ENCODE data around the gene WWOX.
A peak's percentile ranks its signal among the peaks of the same experiment; 100 is the strongest.
"Not testable (repeated sequence)": the region's sequence is repeated elsewhere in the genome, so short reads cannot be mapped to it uniquely, and the experiment has no call there.

Gene WWOX

DNA sequence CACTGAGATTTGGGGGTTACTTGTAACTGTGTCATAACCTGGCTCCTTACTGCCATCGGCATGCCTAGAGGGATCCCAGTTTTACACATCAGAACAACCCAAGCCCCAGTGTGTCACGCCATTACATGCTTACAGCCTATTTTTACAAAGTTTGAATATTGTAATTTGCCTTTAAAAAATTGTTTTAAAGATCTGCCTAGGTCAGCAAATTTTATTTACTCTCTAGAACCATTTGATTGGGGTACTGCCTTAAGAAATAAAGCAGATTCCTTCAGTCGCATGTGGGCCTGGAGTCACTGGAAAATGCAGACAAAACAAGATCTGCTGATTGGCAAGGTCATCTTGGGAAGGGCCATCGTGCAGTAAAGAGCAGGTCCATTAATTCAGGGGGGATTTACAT lies 566.9 kb downstream of the WWOX start:
- DNase-seq, result no peak

DNA sequence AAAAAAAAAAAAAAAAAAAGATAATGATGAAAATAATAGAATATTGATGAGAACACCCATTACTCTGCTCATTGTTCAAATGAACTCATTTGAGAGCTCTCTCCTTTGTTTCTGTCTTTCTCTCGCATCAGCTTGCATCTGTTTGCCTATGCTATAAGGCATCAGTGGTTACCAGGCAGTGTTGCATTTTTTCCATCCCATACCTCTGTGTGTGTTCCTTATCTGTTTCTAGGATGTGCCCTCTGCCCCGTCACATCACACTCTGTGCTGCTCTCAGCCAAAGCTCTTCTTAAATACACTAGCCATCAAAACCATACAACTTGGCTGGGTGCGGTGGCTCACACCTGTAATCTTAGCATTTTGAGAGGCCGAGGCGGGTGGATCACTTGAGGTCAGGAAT lies 568.2 kb downstream of the WWOX start:
- no peak for DNase-seq

GRCh38 chr16:78668393-78668792 lies 568.9 kb downstream of the WWOX start:
- DNase-seq, result no peak

- DNase-seq, result no peak
Measured at GRCh38 chr16:78669994-78670393, 570.5 kb downstream of the WWOX start.

- DNase-seq, result no peak
Measured at GRCh38 chr16:78672779-78673556, 573.5 kb downstream of the WWOX start.

- DNase-seq, result no peak
Measured at GRCh38 chr16:78673884-78674283, 574.4 kb downstream of the WWOX start.

- no peak for DNase-seq
Measured at GRCh38 chr16:78675312-78675711, 575.9 kb downstream of the WWOX start.

DNA sequence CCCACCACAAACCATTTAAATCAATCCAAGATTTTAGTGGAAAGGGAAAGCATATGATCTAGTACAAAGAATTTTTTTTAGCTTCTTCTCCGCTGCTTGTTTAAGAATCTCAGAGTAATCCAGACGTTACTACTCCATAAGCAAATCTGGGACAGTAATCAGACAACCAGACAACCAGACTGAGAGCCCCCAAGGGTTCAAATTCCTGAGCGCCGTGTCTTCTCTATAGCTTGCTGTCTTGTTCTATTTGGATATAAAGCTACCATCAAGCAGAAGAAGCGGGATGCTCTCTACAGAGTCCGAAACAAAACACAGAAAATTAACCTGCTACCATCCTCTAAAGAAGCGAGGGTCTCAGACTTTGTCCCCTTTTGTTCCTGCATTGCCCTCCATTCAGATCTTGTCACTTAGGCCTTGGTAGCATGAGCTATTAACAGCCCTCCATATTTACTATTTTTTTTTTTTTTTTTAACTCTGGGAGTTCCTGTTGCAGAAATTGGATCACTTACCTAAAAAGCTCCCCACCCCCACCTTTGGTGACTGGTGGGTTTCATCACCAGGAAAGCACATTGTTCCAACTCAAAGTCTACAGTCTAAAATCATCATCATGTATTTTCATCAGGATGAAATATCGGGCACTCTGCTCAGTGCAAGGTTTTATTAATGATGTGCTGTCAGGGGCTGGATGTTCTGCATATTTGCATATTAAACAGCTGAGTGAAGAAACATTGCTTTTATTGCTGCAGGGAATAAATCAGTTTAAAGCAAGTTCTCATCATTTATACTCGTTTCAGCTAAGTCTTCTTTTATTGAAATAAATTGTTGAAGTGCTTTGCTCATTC lies 576.7 kb downstream of the WWOX start:
- DNase-seq, result peak; percentile 67

- peak; percentile 32 for DNase-seq
Measured at GRCh38 chr16:78677181-78677731, 577.8 kb downstream of the WWOX start.

DNA sequence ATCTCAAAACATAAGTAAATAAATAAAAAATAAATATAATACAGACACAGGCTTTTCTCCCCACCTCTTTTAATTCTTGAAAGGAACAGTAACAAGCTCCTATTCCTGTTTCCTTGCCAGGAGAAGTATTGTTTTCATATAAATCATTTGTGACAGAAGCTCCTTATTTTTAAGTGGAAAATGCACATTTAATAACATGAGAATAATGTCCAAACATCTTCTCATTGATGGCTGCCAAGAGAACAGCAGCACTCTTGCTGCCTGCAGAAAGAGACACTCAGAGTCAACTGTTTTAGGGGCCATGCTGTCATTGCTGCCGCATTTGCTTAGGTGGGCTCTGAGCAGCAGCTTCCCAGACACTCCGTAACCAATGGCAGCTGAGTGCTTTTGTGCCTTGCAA lies 580.1 kb downstream of the WWOX start:
- DNase-seq, result no peak

GRCh38 chr16:78681743-78682142 lies 582.3 kb downstream of the WWOX start:
- DNase-seq, result no peak

- no peak for DNase-seq
Measured at GRCh38 chr16:78684030-78684611, 584.7 kb downstream of the WWOX start.

DNA sequence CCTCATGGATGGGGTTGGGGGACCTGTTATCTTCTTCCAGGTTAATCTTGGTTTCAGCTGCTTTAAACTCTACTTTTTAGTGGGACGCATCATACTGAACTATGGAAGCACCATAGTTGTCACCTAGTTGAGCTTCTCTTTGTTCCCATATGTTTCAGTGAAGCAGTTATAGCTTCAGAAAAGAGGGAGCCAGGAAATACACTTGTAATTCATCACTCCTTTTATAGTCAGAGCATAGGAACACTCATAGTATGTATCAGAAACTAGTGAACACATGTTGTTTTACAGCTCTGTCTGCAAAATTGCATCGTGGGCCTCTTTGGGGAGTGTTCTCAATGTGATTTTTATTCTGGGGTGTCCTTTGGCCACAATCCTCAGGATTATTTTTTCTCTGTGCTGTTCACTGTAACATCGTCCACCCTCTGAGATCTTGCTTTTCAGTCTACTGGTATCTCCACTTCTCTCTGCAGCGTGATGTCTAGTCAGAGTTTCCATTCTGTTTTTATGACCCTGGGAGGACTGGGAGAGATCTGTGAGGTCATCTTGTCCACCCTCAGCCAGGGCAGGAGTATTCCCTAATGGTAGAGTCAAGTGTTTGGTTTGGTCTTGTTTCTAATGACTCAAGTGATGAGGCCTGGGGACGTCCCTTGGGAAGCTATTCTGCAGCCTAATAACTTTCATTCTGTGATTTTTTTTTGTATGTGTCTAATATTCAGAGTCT lies 585.4 kb downstream of the WWOX start:
- no peak for DNase-seq

DNA sequence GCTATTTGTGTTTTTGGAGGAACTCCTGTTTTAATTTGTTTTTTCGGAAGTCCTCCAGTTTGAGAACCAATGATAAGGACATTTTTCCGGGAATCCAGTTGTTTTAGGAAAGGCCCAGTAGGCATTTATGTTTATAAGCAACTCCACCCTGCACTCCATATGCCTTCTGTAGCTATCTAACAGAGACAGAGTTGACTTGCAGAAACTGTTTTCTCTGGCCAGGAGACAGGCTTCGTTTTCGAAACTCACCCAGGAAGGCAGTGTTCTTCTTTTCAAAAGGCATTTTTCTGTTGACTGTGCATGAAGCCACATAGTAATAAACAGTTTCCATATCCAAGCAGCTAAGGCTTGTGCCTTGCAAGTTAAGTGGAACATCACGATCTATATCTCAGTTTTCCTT lies 587.1 kb downstream of the WWOX start:
- DNase-seq, result no peak

DNA sequence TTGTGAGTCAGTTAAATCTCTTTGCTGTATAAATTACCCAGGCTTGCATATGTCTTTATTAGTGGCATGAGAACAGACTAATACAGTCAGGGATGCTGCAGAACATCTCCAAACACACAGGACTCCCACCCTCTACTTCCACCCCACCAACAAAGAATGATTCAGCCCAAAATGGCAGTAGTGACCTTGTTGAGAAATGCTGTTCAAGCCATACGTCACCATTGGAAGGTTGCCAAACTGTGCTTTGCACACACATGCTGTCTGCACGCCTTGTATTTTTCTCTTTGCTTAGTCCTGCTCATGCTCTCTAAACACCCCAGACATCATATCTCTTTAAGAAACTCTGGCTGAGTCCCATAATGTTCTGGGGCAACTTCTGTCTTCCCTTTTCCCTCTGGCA lies 589.6 kb downstream of the WWOX start:
- DNase-seq, result peak; percentile 55

- no peak for DNase-seq
Measured at GRCh38 chr16:78689536-78689935, 590.1 kb downstream of the WWOX start.

DNA sequence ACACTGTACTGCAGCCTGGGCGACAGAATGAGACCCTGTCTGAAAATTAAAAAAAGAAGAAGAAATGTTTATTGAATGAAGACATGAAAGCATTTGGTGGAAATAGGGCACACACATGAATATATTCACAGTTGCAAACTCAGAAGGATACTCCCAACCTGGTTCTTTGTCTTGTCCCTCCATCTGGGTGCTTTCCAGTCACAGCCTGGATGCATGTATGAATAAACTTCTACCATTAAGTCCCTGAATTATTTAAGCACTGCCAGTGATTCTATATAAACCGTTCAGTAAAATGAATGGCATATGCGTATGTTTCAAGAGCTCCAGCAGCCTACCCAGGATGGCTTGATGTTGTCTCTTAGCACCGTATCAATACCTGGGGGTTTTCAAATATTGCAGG lies 591.1 kb downstream of the WWOX start:
- DNase-seq, result no peak

DNA sequence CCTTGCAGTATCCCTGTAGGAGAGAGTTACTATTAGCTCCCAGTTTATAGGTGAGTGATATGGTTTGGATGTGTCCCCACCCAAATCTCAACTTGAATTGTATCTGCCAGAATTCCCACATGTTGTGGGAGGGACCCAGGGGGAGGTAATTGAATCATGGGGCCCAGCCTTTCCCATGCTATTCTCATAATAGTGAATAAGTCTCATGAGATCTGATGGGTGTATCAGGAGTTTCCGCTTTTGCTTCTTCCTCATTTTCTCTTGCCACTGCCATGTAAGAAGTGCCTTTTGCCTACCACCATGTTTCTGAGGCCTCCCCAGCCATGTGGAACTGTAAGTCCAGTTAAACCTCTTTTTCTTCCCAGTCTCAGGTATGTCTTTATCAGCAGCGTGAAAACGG lies 592.3 kb downstream of the WWOX start:
- not testable (repeated sequence) for DNase-seq

- DNase-seq, result no peak
Measured at GRCh38 chr16:78693496-78693895, 594.0 kb downstream of the WWOX start.

DNA sequence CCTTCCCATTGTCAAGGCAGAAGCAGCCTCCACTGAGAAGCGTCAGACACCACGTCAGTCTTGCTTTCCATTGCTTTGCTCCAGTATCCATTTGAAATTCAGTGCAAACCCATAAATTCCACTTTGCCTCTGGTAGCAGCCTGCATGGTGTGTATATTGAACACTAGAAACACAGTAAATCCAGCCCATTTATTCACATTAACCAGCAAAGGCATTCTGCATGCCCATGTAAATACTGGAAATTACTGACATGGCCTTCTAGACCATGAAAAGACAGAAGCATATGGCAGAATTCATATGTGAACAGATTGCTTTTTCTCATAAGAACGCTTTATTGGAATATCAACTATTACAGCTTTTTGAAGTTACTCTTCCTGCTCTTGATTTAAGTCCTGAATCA lies 595.0 kb downstream of the WWOX start:
- no peak for DNase-seq

DNA sequence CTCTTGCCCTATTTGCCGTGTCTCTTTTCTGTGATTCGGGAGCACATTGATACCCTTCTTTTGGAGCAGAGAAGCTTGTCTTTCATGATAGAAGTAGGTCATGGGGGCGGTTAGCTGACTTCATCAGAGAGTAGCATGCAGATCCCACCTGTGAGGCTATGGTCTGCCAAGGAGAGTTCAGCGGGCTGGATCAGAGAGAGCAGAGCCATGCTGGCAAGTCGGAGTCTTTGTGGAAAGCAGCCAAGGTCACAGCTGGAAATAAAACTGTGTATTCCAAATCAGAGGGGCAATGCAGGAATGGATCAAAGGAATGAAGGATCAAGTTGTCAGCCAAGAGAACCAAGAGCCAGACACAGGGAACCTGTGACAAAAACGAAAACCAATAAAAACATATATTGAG lies 595.9 kb downstream of the WWOX start:
- DNase-seq, result peak; percentile 38

DNA sequence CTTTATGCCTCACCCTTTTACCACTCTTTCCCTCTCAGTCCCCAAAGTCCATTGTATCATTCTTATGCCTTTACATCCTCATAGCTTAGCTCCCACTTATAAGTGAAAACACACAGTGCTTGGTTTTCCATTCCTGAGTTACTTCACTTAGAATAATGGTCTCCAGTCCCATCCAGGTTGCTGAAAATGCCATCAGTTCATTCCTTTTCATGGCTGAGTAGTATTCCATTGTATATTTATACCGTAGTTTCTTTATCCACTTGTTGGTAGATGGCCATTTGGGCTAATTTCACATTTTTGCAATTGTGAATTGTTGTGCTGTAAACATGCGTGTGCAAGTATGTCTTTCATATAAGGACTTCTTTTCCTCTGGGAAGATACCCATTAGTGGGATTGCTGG lies 597.3 kb downstream of the WWOX start:
- DNase-seq, result no peak

DNA sequence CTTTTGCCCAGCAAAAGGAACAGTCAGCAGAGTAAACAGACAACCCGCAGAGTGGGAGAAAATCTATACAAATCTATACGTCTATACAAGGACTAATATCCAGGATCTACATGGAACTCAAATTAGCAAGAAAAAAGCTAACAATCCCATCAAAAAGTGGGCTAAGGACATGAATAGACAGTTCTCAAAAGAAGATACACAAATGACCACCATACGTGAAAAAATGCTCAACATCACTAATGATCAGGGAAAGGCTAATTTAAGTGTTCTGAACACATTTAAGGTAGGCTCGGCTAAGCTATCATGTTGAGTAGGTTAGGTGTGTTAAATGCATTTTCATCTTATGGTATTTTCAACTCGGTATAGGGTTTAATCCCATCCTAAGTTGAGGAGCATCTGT lies 598.0 kb downstream of the WWOX start:
- no peak for DNase-seq
